ENCODE results near the gene CACNA2D3.

The CACNA2D3 gene

DNA sequence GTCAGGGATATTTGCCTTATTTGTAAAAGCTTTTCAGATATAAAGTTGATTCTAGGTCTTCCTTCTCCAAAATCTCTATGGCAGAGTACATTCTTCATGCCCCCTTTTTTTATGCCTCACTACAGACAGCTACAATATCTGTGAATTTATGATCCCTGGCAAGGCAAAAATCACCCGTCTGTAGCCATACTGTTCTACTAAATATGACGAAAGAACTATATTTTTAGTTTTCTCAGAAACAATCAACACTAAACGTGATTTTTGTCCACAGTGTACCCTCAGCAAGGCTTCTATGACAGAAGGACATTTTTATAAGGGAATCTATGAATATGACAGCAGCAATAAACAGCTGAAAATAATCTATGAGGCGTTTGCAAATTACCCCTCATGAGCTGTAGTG, 792.8 kb downstream of the CACNA2D3 start:
- no peaks in the 10 kb centered on the region for H3K27me3 ChIP-seq (ENCODE audit: insufficient read depth, low read length)
- no peak overlapping the region for H3K27ac ChIP-seq (ENCODE audit: low read length)
- H3K4me1 ChIP-seq (ENCODE audit: insufficient read depth, low read length): no peaks in the 10 kb centered on the region
- H3K9me3 ChIP-seq (ENCODE audit: insufficient read depth, low read depth, low read length): peaks cover 4% of the 10 kb centered on the region
- H3K4me3 ChIP-seq (ENCODE audit: low read length): no peak overlapping the region
- no peaks in the 10 kb centered on the region for H3K36me3 ChIP-seq (ENCODE audit: insufficient read depth, low read depth, low read length)
- no peak overlapping the region for H3K9ac ChIP-seq (ENCODE audit: low read depth, low read length)

DNA sequence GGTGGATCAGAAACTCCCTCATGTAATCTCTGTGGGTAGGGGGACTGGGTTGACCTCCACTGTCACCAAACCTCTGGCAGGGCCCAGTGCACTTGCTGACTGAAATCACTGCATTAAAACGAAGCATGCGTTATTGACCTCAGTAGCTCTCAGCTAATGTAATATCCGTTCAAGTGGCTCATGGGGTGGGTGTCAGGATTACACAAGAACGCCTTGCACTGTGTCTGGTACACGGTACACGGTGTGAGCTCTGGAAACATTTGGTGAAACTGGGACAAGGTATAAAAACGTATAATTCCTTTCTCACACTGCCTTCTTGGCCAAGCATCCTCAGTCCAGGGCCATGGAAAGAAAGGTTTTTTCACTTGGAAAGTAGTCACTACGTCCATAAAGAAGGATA, 793.6 kb downstream of the CACNA2D3 start:
- no peak overlapping the region for H3K27ac ChIP-seq (ENCODE audit: low read length)
- no peak overlapping the region for H3K9ac ChIP-seq (ENCODE audit: low read depth, low read length)
- no peaks in the 10 kb centered on the region for H3K4me1 ChIP-seq (ENCODE audit: insufficient read depth, low read length)
- no peaks in the 10 kb centered on the region for H3K27me3 ChIP-seq (ENCODE audit: insufficient read depth, low read length)
- H3K4me3 ChIP-seq (ENCODE audit: low read length): no peak overlapping the region
- no peaks in the 10 kb centered on the region for H3K36me3 ChIP-seq (ENCODE audit: insufficient read depth, low read depth, low read length)
- H3K9me3 ChIP-seq (ENCODE audit: insufficient read depth, low read depth, low read length): peaks cover 4% of the 10 kb centered on the region

DNA sequence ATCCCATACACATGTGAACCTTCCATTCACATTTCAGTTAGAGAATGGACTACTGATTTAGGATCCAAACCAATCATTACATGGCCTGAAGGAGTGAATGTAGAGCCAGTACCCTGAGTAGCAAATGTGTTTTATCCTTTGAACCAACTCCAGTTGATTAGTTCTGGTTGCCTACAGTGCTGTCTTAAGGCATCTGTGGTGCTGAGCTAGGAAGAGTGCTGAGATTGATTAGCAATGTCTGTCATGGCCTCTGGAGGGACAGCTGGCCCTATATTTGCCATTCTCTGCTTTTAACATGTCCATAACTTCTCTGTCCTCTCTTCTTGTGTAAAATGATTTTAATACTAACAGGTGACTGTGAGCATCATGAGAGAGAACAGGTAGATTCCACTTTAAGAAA, 794.4 kb downstream of the CACNA2D3 start:
- Histone ChIP-seq H3K9ac (ENCODE audit: low read depth, low read length) (no peak overlapping the region), H3K4me1 (ENCODE audit: insufficient read depth, low read length) (no peaks in the 10 kb centered on the region), H3K4me3 (ENCODE audit: low read length) (no peak overlapping the region), H3K9me3 (ENCODE audit: insufficient read depth, low read depth, low read length) (peaks cover 3% of the 10 kb centered on the region), H3K27me3 (ENCODE audit: insufficient read depth, low read length) (no peaks in the 10 kb centered on the region), H3K36me3 (ENCODE audit: insufficient read depth, low read depth, low read length) (no peaks in the 10 kb centered on the region), H3K27ac (ENCODE audit: low read length) (no peak overlapping the region)

DNA sequence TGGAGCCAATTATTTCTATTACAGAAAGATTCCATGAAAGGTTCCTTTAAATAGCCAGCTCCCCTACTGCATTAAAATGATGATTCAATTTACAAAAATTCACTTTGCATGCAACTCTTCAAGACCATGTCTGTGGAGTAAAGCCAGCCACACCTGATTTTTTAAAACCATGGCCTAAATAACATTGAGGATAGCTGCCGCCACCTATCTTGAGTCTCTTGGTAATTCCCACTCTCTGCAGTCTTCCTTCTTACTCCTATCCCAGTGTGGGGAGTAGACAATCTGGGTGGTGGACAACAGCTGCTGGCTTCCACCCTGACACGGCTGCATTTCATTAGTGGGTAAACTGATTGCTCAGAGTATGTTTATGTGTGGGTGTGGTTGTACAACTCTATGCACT, 794.8 kb downstream of the CACNA2D3 start:
- no peaks in the 10 kb centered on the region for H3K27me3 ChIP-seq (ENCODE audit: insufficient read depth, low read length)
- H3K4me3 ChIP-seq (ENCODE audit: low read length): no peak overlapping the region
- H3K27ac ChIP-seq (ENCODE audit: low read length): no peak overlapping the region
- H3K4me1 ChIP-seq (ENCODE audit: insufficient read depth, low read length): no peaks in the 10 kb centered on the region
- H3K9me3 ChIP-seq (ENCODE audit: insufficient read depth, low read depth, low read length): no peaks in the 10 kb centered on the region
- H3K36me3 ChIP-seq (ENCODE audit: insufficient read depth, low read depth, low read length): no peaks in the 10 kb centered on the region
- no peak overlapping the region for H3K9ac ChIP-seq (ENCODE audit: low read depth, low read length)

DNA sequence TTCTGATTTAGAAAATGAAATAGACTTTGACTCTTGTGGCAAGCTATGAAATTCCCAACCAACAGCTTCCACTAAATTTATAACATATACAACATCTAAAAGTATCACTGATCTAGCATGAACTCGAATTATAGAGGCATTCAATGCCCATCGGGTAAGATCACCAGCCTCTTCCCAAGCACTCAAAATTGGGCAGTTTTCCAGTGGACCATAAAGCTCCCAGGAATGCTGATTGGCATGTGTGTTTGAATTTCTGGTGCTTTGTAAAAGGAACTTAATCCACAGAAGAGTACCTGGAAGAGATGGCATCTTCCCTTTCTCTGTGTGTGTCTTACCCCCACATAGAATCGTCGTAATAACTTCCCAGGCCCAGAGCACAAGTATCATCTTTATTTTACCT, 795.5 kb downstream of the CACNA2D3 start:
- H3K9me3 ChIP-seq (ENCODE audit: insufficient read depth, low read depth, low read length): no peaks in the 10 kb centered on the region

DNA sequence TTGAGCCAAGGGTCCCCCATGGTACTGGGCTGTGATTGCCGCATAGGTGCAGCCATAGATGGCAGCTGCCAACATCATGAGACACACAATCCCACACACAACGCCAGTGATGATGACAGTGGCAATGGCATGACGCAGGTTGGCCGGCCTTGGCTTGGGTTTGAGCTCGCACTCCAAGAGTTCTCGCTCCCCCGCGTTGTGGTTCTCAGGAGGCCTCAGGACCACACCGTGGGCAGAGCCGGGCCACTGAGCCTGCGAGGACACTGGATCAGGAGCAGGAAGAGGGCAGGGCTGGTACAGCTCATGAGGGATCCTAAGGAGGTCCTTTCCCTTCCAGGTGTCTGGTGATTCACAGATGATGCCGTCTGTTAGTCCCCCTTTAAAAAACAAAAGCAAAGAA, 796.2 kb downstream of the CACNA2D3 start:
- no peaks in the 10 kb centered on the region for H3K4me1 ChIP-seq (ENCODE audit: insufficient read depth, low read length)
- no peaks in the 10 kb centered on the region for H3K36me3 ChIP-seq (ENCODE audit: insufficient read depth, low read depth, low read length)
- no peaks in the 10 kb centered on the region for H3K9me3 ChIP-seq (ENCODE audit: insufficient read depth, low read depth, low read length)
- no peak overlapping the region for H3K27ac ChIP-seq (ENCODE audit: low read length)
- H3K4me3 ChIP-seq (ENCODE audit: low read length): no peak overlapping the region
- H3K27me3 ChIP-seq (ENCODE audit: insufficient read depth, low read length): no peaks in the 10 kb centered on the region
- H3K9ac ChIP-seq (ENCODE audit: low read depth, low read length): no peak overlapping the region

More for the DNA sequence above, 795.5 kb downstream of the CACNA2D3 start:
- H3K36me3 ChIP-seq (ENCODE audit: insufficient read depth, low read depth, low read length): no peaks in the 10 kb centered on the region
- no peak overlapping the region for H3K9ac ChIP-seq (ENCODE audit: low read depth, low read length)
- H3K4me3 ChIP-seq (ENCODE audit: low read length): no peak overlapping the region
- H3K4me1 ChIP-seq (ENCODE audit: insufficient read depth, low read length): no peaks in the 10 kb centered on the region
- no peaks in the 10 kb centered on the region for H3K27me3 ChIP-seq (ENCODE audit: insufficient read depth, low read length)
- H3K27ac ChIP-seq (ENCODE audit: low read length): no peak overlapping the region

DNA sequence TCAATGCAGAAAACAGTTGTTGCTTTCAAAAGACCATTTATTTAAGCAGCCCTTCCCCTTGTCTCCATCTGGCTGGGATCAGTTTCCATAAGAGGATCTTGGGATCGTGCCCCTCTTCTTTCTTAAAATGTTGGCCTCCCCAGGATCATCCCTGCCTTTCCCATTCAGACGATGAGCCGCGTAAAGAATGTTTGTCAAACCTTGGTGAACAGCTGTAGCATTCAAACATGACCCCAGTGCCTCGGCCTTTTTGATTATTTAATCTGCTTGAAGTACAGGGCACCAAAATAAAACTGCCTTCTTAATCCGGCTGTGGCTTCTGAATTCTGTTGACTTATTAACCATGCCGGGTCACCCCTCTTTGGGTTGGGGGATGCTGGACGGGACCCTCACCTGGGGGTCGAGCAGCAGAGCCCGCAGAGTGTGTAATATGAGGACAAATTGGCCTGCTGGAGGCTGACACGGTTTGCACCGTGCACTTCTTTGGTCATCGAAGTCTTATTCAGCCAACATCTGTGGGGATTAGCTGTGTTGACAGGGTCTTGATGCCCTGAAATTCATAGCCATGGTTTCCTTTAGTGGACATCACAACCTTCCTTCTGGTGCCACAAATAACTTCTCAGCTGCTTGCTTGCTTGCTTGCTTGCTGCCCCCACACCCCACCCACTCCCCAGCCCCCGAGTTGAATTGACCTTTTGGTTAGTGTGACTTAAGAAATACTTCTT, 805.9 kb downstream of the CACNA2D3 start, which contains the start of gene LRTM1:
TSS of gene LRTM1 (minus strand) at position 14 of the 725 bp plus-strand sequence. CDS start 148 bp downstream, outside the sequence.
- Histone ChIP-seq H3K27ac (ENCODE audit: low read length) (no peak within 1 kb of the TSS), H3K9ac (ENCODE audit: low read depth, low read length) (no peak within 1 kb of the TSS), H3K36me3 (ENCODE audit: insufficient read depth, low read depth, low read length) (no peaks in the 10 kb centered on the region), H3K27me3 (ENCODE audit: insufficient read depth, low read length) (no peaks in the 10 kb centered on the region), H3K4me1 (ENCODE audit: insufficient read depth, low read length) (no peaks in the 10 kb centered on the region), H3K9me3 (ENCODE audit: insufficient read depth, low read depth, low read length) (no peaks in the 10 kb centered on the region), H3K4me3 (ENCODE audit: low read length) (no peak within 1 kb of the TSS)

DNA sequence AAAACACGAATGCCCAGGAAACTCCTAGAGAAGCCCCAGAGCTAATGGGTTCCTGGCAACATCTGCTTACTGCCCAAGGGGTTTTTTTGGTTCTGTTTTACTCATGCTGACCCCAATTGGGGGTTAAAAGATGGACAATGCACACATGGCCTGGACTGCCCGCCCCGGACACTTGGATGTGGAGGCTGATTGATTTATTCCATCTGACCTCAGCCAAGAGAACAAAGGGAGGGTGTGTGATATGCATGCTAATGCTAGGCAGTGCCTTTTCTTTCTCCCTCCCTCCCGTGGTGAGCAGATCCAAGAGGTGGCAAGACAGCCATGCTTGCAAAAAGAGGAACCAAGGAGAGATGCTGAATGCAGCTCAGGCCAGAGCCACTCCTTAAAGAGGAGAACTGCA, 808.8 kb downstream of the CACNA2D3 start:
- Histone ChIP-seq H3K9ac (ENCODE audit: low read depth, low read length) (no peak overlapping the region), H3K4me3 (ENCODE audit: low read length) (no peak overlapping the region), H3K27me3 (ENCODE audit: insufficient read depth, low read length) (no peaks in the 10 kb centered on the region), H3K36me3 (ENCODE audit: insufficient read depth, low read depth, low read length) (no peaks in the 10 kb centered on the region), H3K27ac (ENCODE audit: low read length) (no peak overlapping the region), H3K9me3 (ENCODE audit: insufficient read depth, low read depth, low read length) (no peaks in the 10 kb centered on the region), H3K4me1 (ENCODE audit: insufficient read depth, low read length) (peaks cover 5% of the 10 kb centered on the region; the same call in 1 of the 2 replicates)

DNA sequence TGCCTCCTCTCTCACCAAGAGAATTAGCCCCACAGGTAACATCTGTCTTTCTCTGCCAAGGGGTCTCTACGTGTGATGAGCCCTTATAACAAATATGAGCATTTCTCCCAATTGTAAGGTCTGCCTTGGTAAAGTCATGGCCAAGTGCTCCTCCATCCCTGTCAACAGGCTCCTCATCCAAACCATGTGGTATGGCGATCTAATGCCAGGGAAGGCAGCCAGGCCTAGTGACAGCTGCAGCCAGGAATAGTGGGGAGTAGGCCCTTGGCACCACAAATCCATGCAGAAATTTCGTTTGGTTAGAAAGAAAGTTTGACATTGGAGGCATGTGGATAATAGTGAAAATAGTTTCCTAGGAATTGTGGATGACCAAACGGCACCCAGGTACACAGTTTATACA, 810.3 kb downstream of the CACNA2D3 start:
- H3K4me1 ChIP-seq (ENCODE audit: insufficient read depth, low read length): peaks cover 11% of the 10 kb centered on the region; the same call in 1 of the 2 replicates
- no peak overlapping the region for H3K27ac ChIP-seq (ENCODE audit: low read length)
- H3K9me3 ChIP-seq (ENCODE audit: insufficient read depth, low read depth, low read length): no peaks in the 10 kb centered on the region
- H3K9ac ChIP-seq (ENCODE audit: low read depth, low read length): no peak overlapping the region
- H3K27me3 ChIP-seq (ENCODE audit: insufficient read depth, low read length): no peaks in the 10 kb centered on the region
- H3K36me3 ChIP-seq (ENCODE audit: insufficient read depth, low read depth, low read length): no peaks in the 10 kb centered on the region
- H3K4me3 ChIP-seq (ENCODE audit: low read length): no peak overlapping the region

DNA sequence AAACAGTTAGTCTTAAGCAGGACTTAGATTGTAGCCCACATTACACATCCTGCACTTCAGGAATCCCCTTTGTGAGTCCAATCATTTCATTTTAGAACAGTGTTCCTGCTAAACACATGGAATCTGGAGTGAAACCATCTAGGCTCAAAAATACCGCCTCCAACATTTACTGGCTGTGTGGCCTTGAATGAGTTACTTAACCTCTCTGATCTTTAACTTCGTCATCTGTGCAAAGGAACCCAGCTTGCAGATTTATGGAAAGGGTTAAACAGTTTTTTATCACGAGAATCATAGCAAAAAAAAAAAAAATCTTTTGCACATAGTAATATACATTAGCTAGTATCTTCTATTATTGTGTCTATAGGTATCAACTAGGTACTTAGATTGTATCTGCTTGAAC, 813.5 kb downstream of the CACNA2D3 start:
- no peak overlapping the region for H3K9ac ChIP-seq (ENCODE audit: low read depth, low read length)
- H3K27ac ChIP-seq (ENCODE audit: low read length): no peak overlapping the region
- H3K4me1 ChIP-seq (ENCODE audit: insufficient read depth, low read length): peaks cover 11% of the 10 kb centered on the region; the same call in 1 of the 2 replicates
- H3K27me3 ChIP-seq (ENCODE audit: insufficient read depth, low read length): no peaks in the 10 kb centered on the region
- H3K36me3 ChIP-seq (ENCODE audit: insufficient read depth, low read depth, low read length): no peaks in the 10 kb centered on the region
- H3K9me3 ChIP-seq (ENCODE audit: insufficient read depth, low read depth, low read length): no peaks in the 10 kb centered on the region
- H3K4me3 ChIP-seq (ENCODE audit: low read length): no peak overlapping the region

DNA sequence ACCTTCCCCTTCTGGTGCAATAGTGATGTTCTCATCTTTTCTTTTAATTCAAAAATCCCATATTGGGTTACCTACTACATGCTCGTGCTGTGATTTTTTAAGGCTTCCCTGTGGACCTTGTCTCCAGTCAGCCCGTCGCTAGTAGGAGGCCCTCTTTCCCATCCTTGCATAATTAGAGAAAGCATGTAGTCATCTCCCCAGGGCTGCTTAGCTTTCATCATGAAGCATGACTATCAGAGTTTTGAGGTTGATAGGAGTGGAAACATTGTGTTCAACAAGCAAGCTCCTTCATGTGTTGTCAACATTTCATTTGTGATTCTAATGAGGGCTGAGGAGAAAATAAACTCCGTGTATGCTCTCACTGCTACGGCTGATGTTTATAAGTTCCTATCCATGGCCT, 814.2 kb downstream of the CACNA2D3 start:
- no peaks in the 10 kb centered on the region for H3K9me3 ChIP-seq (ENCODE audit: insufficient read depth, low read depth, low read length)
- H3K4me1 ChIP-seq (ENCODE audit: insufficient read depth, low read length): peaks cover 11% of the 10 kb centered on the region; the same call in 1 of the 2 replicates
- H3K36me3 ChIP-seq (ENCODE audit: insufficient read depth, low read depth, low read length): no peaks in the 10 kb centered on the region
- 0 out of 2 replicates have a peak overlapping the region, but pooled peaks have one; percentile 1 for H3K4me3 ChIP-seq (ENCODE audit: low read length)
- H3K27ac ChIP-seq (ENCODE audit: low read length): no peak overlapping the region
- H3K27me3 ChIP-seq (ENCODE audit: insufficient read depth, low read length): no peaks in the 10 kb centered on the region
- no peak overlapping the region for H3K9ac ChIP-seq (ENCODE audit: low read depth, low read length)

DNA sequence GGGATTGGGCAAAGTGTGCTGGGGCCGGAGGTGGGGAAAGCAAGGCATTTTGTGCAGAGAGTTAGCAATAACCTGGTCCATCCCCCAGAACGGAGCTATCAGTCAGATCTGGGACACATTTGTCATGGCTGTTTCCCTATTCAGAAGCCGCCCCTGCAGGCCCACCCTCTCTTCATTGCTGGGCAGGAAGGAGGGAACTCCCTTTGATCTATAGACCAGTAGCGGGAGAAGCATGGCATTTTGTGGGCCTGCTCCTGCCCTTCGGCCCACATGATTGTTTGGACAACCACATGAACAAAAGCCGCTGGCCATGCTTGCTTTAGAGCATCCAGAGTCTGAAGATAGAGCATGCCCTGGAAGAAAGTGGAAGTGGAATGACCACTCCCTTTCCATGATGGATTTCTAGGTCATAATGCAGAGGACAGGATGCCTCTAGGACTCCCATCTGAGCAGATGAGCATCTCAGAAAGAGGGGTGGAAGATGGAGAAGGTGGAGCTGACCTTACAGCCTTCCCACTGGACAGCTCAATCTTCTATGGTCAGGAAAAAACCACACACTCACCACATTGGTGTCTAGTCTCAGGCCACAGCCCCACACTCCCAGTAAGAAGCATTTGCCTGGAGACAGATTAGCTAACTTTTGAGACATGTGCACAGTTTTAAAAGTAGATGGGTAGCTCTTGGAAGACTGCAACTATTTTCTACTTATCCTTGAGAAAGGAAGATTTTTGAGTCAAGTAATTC, 817.4 kb downstream of the CACNA2D3 start:
- no peak overlapping the region for H3K27ac ChIP-seq (ENCODE audit: low read length)
- peaks cover 11% of the 10 kb centered on the region; the same call in 1 of the 2 replicates for H3K4me1 ChIP-seq (ENCODE audit: insufficient read depth, low read length)
- no peak overlapping the region for H3K4me3 ChIP-seq (ENCODE audit: low read length)
- no peaks in the 10 kb centered on the region for H3K9me3 ChIP-seq (ENCODE audit: insufficient read depth, low read depth, low read length)
- no peaks in the 10 kb centered on the region for H3K27me3 ChIP-seq (ENCODE audit: insufficient read depth, low read length)
- no peaks in the 10 kb centered on the region for H3K36me3 ChIP-seq (ENCODE audit: insufficient read depth, low read depth, low read length)
- no peak overlapping the region for H3K9ac ChIP-seq (ENCODE audit: low read depth, low read length)

Data from iPS-20b (cell line).